Right lobe of liver (tissue), 6 donors: ENCODE results near the gene PNKP. TPM values are rescaled to one million over a fixed set of nuclear protein-coding genes. Genes with fewer than 3 reads are reported as not detected.

Source experiments
- ATAC-seq, 4 donors: fragments of 200-7000 bp; cut with Tn5 transposase; one replicate each; pipeline ENCODE4 v1.9.1; 2020; ENCODE audit warnings: mild to moderate bottlenecking in 4 of 4, moderate library complexity in 4 of 4
- DNase-seq, 3 donors: peaks; one replicate each; pipeline ENCODE4 v3.0.0-alpha.2; 2020
- H3K27ac ChIP-seq, 3 donors: fragments of 200-600 bp; one replicate each; pipeline ENCODE4 v1.8.0; 2022
- H3K27me3 ChIP-seq, 2 donors: fragments of 200-600 bp; one replicate each; pipeline ENCODE4 v1.8.0; 2022
- H3K36me3 ChIP-seq, 4 donors: fragments of 200-600 bp; sonication (generic) in 1 of 4; one replicate each; pipeline versions ENCODE4 v1.5.1 to v1.8.0; 2017 to 2022; ENCODE audit warnings: control low read depth in 1 of 4
- H3K4me1 ChIP-seq, 4 donors: fragments of 200-600 bp; sonication (generic) in 1 of 4; one replicate each; pipeline versions ENCODE4 v1.5.1 to v1.8.0; 2017 to 2022; ENCODE audit warnings: control low read depth in 1 of 4
- H3K4me3 ChIP-seq, 3 donors: fragments of 200-600 bp; one replicate each; pipeline ENCODE4 v1.8.0; 2022
- H3K9me3 ChIP-seq, 4 donors: fragments of 200-600 bp; sonication (generic) in 1 of 4; one replicate each; pipeline versions ENCODE4 v1.5.1 to v1.8.0; 2017 to 2022; ENCODE audit warnings: control low read depth in 1 of 4
- POLR2A ChIP-seq: fragments of 450-650 bp; IDR thresholded peaks from one replicate; pipeline ENCODE4 v1.6.1; 2017; ENCODE audit warnings: antibody characterized with exemption, mild to moderate bottlenecking
- WGBS: methylation state at CpG from one replicate; pipeline ENCODE4 v1.1.6; 2018; ENCODE audit warnings: low coverage, low lambda C conversion rate; ENCODE audit not compliant: insufficient coverage; ENCODE audit errors: missing lambda C conversion rate; 5-methylcytosine and 5-hydroxymethylcytosine counted together
- intact Hi-C, 2 donors: fragments of 100-400 bp; cut with DNase I; formaldehyde crosslinking; loops; one replicate each; pipeline versions ENCODE4 v1.11.2 to v1.14.1; 2022
- total RNA-seq, 6 experiments: library from RNA; depleted of rRNA in 2 of 6; stranded (reverse); fragments of >200 nt in 2 of 6; fragmentation: NEBNext Ultra II Directional in 3 of 6; extraction: Animal tissue kit (Norgen Biotek cat#: 25700) in 3 of 6; gene quantifications; one replicate each; pipeline versions ENCODE4 v1.1.0 to v1.2.4, GENCODE V29; 2016 to 2023
- TF ChIP-seq, protein P1 (sequence below), 4 donors: fragments of 200-600 bp in 3 of 4; fragments of 450-650 bp in 1 of 4; IDR thresholded peaks; one replicate each; pipeline versions ENCODE4 v1.5.1 to v1.8.0; 2016 to 2022; ENCODE audit warnings: antibody characterized with exemption in 4 of 4, mild to moderate bottlenecking in 2 of 4
- donor health status: DM: no; HTN: yes; CAD: no.
- donor health status: DM: no; HTN: no; CAD: no.
- donor health status: DM: no; HTN: no; CAD: no.
- donor health status: DM: no; HTN: yes; CAD: no.
- donor health status: DM: no; HTN: yes; CAD: no.

PNKP gene
- total RNA-seq, 6 experiments from 2014 or later = 21.0 to 37.5 (median 27.9) TPM

DNA sequence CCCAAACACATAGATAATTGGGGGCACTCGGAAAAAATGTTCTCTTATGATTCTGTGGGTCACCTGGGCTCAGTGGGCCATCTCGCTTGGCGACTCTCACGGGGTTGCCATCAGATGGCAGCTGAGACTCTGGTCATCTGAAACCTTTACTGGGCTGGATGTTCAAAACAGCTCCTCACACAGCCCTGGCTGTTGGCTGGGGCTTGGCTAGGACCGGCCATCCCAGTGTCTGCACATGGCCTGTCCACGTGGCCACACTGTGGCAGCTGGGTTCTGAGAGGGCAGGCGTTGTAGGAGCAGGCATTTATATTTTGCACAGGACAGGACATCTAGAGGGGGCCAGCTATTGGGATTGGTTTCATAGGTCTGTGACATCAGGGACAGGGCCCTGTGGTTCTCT, 33.8 kb downstream of the PNKP start:
- 100% methylated on average over 1 of the region's 7 CpGs for WGBS
- Histone ChIP-seq H3K4me1 (no peaks in the 10 kb centered on the region), H3K27me3 (no peaks in the 10 kb centered on the region), H3K4me3 (no peak overlapping the region), H3K27ac (no peak overlapping the region), H3K36me3 (peaks cover 0 to 27% (median 4%) of the 10 kb centered on the region in 4 donors), H3K9me3 (no peaks in the 10 kb centered on the region)
- no peak for TF ChIP-seq POLR2A
- DNase-seq = no peak
- intact Hi-C loops = no loop called here
- no peak for ATAC-seq

DNA sequence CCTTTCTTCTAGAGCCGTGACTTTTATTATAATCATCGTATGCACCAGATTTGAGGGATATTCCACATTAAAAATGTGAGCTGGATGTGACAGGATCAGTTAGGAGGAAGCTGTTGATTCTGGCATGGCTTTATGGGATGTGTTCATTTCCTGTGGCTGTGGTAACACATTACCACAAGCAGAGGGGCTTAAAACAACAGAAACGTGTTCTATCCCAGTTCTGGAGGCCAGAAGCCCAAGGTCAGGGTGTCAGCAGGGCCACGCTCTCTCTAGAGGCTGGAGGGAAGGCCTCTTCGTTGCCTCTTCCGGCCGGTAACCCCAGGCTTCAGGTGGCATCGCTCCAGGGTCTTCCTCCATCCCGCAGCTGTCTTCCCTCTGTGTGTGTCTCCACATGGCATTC, 34.8 kb downstream of the PNKP start:
- no peak for TF ChIP-seq POLR2A
- TF ChIP-seq, protein P1, sequence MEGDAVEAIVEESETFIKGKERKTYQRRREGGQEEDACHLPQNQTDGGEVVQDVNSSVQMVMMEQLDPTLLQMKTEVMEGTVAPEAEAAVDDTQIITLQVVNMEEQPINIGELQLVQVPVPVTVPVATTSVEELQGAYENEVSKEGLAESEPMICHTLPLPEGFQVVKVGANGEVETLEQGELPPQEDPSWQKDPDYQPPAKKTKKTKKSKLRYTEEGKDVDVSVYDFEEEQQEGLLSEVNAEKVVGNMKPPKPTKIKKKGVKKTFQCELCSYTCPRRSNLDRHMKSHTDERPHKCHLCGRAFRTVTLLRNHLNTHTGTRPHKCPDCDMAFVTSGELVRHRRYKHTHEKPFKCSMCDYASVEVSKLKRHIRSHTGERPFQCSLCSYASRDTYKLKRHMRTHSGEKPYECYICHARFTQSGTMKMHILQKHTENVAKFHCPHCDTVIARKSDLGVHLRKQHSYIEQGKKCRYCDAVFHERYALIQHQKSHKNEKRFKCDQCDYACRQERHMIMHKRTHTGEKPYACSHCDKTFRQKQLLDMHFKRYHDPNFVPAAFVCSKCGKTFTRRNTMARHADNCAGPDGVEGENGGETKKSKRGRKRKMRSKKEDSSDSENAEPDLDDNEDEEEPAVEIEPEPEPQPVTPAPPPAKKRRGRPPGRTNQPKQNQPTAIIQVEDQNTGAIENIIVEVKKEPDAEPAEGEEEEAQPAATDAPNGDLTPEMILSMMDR (IDR thresholded peaks at IDR 0.05) = no peak
- intact Hi-C loops = no loop called here
- peaks cover 0 to 26% (median 3%) of the 10 kb centered on the region in 4 donors for H3K36me3 ChIP-seq
- H3K27me3 ChIP-seq = no peaks in the 10 kb centered on the region
- no peak overlapping the region for H3K27ac ChIP-seq
- ATAC-seq (no peak), DNase-seq (no peak)
- H3K9me3 ChIP-seq = no peaks in the 10 kb centered on the region
- WGBS = 61% methylated on average over 7 of the region's 9 CpGs
- H3K4me1 ChIP-seq = no peaks in the 10 kb centered on the region
- H3K4me3 ChIP-seq = no peak overlapping the region

DNA sequence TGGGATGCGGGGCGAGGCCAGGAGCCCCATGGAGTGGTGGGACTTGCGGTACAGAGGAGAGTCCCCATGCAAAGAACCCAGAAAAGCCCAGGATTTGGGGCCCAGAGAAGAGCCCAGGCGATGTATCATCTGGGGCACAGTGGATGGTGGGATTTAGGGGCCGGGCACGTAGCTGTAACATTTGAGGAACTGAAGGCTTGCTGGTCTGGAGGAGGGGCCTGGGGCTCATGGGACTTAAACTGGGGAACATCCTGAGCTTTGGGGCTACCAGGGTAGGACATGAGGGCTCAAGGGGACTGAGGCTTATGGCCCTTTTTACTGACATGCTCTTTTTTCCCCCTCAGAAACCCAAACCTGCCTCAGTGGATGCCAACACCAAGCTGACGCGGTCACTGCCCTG, 35.8 kb downstream of the PNKP start:
- Histone ChIP-seq H3K27ac (no peak overlapping the region), H3K9me3 (no peaks in the 10 kb centered on the region), H3K27me3 (no peaks in the 10 kb centered on the region), H3K36me3 (peaks cover 0 to 23% (median 3%) of the 10 kb centered on the region in 4 donors), H3K4me3 (no peak overlapping the region), H3K4me1 (no peaks in the 10 kb centered on the region)
- no peak for DNase-seq
- WGBS = 70% methylated on average over 3 of the region's 8 CpGs
- intact Hi-C loops = no loop called here
- ATAC-seq = no peak
- TF ChIP-seq POLR2A = no peak
- TF ChIP-seq, protein P1 (IDR thresholded peaks at IDR 0.05) = no peak

DNA sequence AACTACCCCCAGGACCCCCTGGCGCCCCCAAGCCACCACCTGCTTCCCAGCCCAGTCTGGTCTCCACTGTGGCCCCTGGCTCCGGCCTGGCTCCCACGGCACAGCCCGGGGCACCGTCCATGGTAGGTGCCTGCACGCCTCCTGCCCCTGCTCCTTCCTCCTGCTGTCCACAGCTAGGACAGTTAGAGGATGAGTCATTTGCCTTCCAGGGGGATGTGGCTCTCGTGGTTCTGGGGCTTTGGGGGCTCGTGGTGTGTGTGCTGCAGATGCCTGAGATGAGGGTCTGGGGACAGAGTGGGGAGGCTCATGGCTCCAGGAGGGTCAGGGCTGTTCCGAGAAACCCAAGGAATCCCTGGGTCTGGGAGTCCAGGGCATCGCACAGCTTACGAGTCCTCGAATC, 36.6 kb downstream of the PNKP start:
- Histone ChIP-seq H3K27ac (no peak overlapping the region), H3K4me1 (no peaks in the 10 kb centered on the region), H3K9me3 (no peaks in the 10 kb centered on the region), H3K4me3 (no peak overlapping the region), H3K27me3 (no peaks in the 10 kb centered on the region), H3K36me3 (peaks cover 0 to 21% (median 3%) of the 10 kb centered on the region in 4 donors)
- 83% methylated on average over 2 of the region's 12 CpGs for WGBS
- ATAC-seq (no peak), DNase-seq (no peak)
- TF ChIP-seq, protein P1 (IDR thresholded peaks at IDR 0.05) = no peak
- no peak for TF ChIP-seq POLR2A
- intact Hi-C loops = no loop called here

DNA sequence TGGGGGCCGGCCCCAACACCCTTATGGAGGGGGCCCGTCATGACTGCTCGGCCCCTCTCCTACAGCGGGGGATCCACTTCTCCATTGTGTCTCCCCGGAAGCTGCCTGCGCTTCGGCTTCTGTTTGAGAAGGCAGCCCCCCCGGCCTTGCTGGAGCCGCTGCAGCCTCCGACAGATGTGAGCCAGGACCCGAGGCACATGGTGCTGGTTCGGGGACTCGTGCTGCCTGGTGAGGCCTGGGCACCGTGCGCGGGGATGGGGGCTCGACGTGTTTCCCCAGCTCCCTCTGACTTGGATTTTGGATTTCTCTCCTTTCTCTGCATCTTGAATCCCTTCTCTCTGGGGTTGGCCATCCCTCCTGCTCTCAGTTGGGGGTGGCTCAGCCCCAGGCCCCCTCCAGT, 37.7 kb downstream of the PNKP start:
- H3K9me3 ChIP-seq = no peaks in the 10 kb centered on the region
- DNase-seq = no peak
- no peak overlapping the region for H3K4me3 ChIP-seq
- peaks cover 0 to 15% (median 3%) of the 10 kb centered on the region in 4 donors for H3K36me3 ChIP-seq
- no peak overlapping the region for H3K27ac ChIP-seq
- no peak for TF ChIP-seq POLR2A
- TF ChIP-seq, protein P1 (IDR thresholded peaks at IDR 0.05) = no peak
- no peak for ATAC-seq
- H3K27me3 ChIP-seq = no peaks in the 10 kb centered on the region
- no peaks in the 10 kb centered on the region for H3K4me1 ChIP-seq
- intact Hi-C loops = no loop called here
- WGBS = no CpG with 5 or more reads among the region's 18 CpGs
